Keratinocyte (primary cell): ENCODE results near the gene RAD54L2. TPM values are rescaled to one million over a fixed set of nuclear protein-coding genes. Genes with fewer than 3 reads are reported as not detected.
"Not testable (repeated sequence)": the region's sequence is repeated elsewhere in the genome, so short reads cannot be mapped to it uniquely, and the experiment has no call there.

Experiments
- DNase-seq: peaks from one replicate; pipeline ENCODE4 v3.0.0-alpha.2; 2011; ENCODE audit warnings: low read depth, missing footprints, low spot score
- FAIRE-seq: peaks from 2 replicates; lab custom pipeline; 2011; peaks lifted over from hg19 to GRCh38; lab: Jason Lieb, UNC
- H2AFZ ChIP-seq: 2 replicates; pipeline ENCODE4 v1.6.0; 2012; ENCODE audit warnings: low read length, control low read depth, inconsistent platforms; ENCODE audit not compliant: control insufficient read depth
- H3K27ac ChIP-seq: 2 replicates; pipeline ENCODE4 v1.5.1; 2011; ENCODE audit warnings: low read length; ENCODE audit not compliant: control insufficient read depth, insufficient read depth
- H3K27me3 ChIP-seq: 3 replicates; pipeline ENCODE4 v1.6.0; 2011; ENCODE audit warnings: low read length; ENCODE audit not compliant: control insufficient read depth, insufficient read depth; ENCODE audit errors: extremely low read depth
- H3K36me3 ChIP-seq, 2 experiments: 2 replicates in 1 of 2; 3 replicates in 1 of 2; pipeline ENCODE4 v1.5.1; 2011; ENCODE audit warnings: low read length in 2 of 2, mild to moderate bottlenecking in 1 of 2; ENCODE audit not compliant: control insufficient read depth in 2 of 2, insufficient read depth in 2 of 2; ENCODE audit errors: extremely low read depth in 1 of 2
- H3K4me1 ChIP-seq: 3 replicates; pipeline ENCODE4 v1.5.1; 2011; ENCODE audit warnings: low read length; ENCODE audit not compliant: control insufficient read depth, insufficient read depth; ENCODE audit errors: extremely low read depth
- H3K4me2 ChIP-seq: 3 replicates; pipeline ENCODE4 v1.6.0; 2011; ENCODE audit warnings: low read depth, low read length; ENCODE audit not compliant: control insufficient read depth, insufficient read depth; ENCODE audit errors: extremely low read depth
- H3K4me3 ChIP-seq, 3 experiments: fragments of 200-600 bp in 1 of 3; sonication (generic) in 1 of 3; 2 replicates in 2 of 3; 3 replicates in 1 of 3; pipeline ENCODE4 v1.5.1; 2011 to 2016; ENCODE audit warnings: low read length in 3 of 3, mild to moderate bottlenecking in 3 of 3, control low read depth in 2 of 3, inconsistent platforms in 1 of 3, low read depth in 1 of 3, mixed read lengths in 1 of 3, mixed run types in 1 of 3, moderate library complexity in 1 of 3; ENCODE audit not compliant: control insufficient read depth in 2 of 3, insufficient read depth in 2 of 3; ENCODE audit errors: extremely low read depth in 1 of 3
- H3K79me2 ChIP-seq: 2 replicates; pipeline ENCODE4 v1.6.0; 2012; ENCODE audit warnings: low read length; ENCODE audit not compliant: control insufficient read depth, insufficient read depth
- H3K9ac ChIP-seq: 3 replicates; pipeline ENCODE4 v1.6.0; 2011; ENCODE audit warnings: low read length; ENCODE audit not compliant: control insufficient read depth, insufficient read depth; ENCODE audit errors: extremely low read depth
- H3K9me1 ChIP-seq: 3 replicates; pipeline ENCODE4 v1.6.0; 2011; ENCODE audit warnings: low read length; ENCODE audit not compliant: control insufficient read depth, insufficient read depth; ENCODE audit errors: extremely low read depth
- H3K9me3 ChIP-seq: 2 replicates; pipeline ENCODE4 v1.5.1; 2012; ENCODE audit warnings: low read depth, low read length; ENCODE audit not compliant: control insufficient read depth
- H4K20me1 ChIP-seq: 3 replicates; pipeline ENCODE4 v1.6.0; 2011; ENCODE audit warnings: low read length; ENCODE audit not compliant: control insufficient read depth, insufficient read depth; ENCODE audit errors: extremely low read depth
- EZH2 ChIP-seq: IDR thresholded peaks from one replicate; pipeline ENCODE4 v1.6.1; 2012; ENCODE audit warnings: inconsistent platforms, mild to moderate bottlenecking, low read length, moderate library complexity
- dilution Hi-C: fragments of 300-500 bp; cut with MboI; formaldehyde crosslinking; loops from one replicate; pipeline ENCODE4 v1.7.0; 2020; ENCODE audit warnings: low sequenced_read_pairs; ENCODE audit not compliant: extremely low pct_ligation_motif_present
- polyA plus RNA-seq, 5 experiments: library from polyadenylated mRNA; depleted of rRNA in 3 of 5; stranded (reverse) in 3 of 5; stranded (forward) in 1 of 5; unstranded in 1 of 5; fragments of >200 nt; gene quantifications; 1 replicate in 1 of 5; 2 replicates in 3 of 5; 3 replicates in 1 of 5; pipeline versions ENCODE4 v1.2.1 to v1.2.3, GENCODE V29; 2011 to 2012; ENCODE audit warnings: missing spikeins in 2 of 5, low read depth in 1 of 5, low replicate concordance in 1 of 5
- TF ChIP-seq, protein P1 (sequence below), 3 experiments: IDR thresholded peaks in 1 of 3; conservative IDR thresholded peaks in 1 of 3; optimal IDR thresholded peaks in 1 of 3; 2 replicates in 2 of 3; 3 replicates in 1 of 3; pipeline versions ENCODE3 to v1.5.1; 2011; ENCODE audit warnings: low read length in 3 of 3, mild to moderate bottlenecking in 3 of 3, moderate library complexity in 2 of 3, control low read depth in 1 of 3, inconsistent platforms in 1 of 3; ENCODE audit not compliant: insufficient read depth in 2 of 3; ENCODE audit errors: extremely low read depth in 1 of 3

The RAD54L2 gene
- polyA plus RNA-seq, 1 donor (not counting 4 experiments of a cell fraction or from before 2014, with no cell fraction given) = 4.2 TPM

DNA sequence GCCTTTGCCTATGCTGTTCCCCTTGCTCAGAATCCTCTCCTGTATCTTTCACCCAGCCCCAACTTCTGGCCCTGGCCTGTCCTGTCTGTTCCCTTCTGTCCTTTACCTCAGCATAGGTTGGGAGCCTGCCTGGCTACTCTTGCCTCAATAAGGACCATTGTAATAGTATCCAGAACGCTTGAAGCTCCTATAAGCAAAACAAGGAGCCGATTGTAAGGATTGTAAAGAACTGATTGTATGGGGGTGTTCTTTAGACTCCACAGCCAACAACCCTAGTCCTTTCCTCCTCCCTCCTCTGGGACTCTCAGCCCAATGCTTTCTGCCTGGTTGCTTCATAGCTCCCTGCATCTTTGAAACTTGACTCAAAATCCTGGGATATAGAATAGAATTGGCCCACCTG lies 18.7 kb upstream of the RAD54L2 start:
- no peak overlapping the region for H3K4me2 ChIP-seq
- H3K4me1 ChIP-seq = no peaks in the 10 kb centered on the region
- H4K20me1 ChIP-seq = no peaks in the 10 kb centered on the region
- no peaks in the 10 kb centered on the region for H3K79me2 ChIP-seq
- H3K27me3 ChIP-seq = no peaks in the 10 kb centered on the region
- no peak overlapping the region for H2AFZ ChIP-seq
- H3K36me3 ChIP-seq = no peaks in the 10 kb centered on the region
- H3K9me1 ChIP-seq = no peaks in the 10 kb centered on the region
- DNase-seq (no peak), FAIRE-seq (no peak)
- TF ChIP-seq EZH2 = no peak
- TF ChIP-seq, protein P1, sequence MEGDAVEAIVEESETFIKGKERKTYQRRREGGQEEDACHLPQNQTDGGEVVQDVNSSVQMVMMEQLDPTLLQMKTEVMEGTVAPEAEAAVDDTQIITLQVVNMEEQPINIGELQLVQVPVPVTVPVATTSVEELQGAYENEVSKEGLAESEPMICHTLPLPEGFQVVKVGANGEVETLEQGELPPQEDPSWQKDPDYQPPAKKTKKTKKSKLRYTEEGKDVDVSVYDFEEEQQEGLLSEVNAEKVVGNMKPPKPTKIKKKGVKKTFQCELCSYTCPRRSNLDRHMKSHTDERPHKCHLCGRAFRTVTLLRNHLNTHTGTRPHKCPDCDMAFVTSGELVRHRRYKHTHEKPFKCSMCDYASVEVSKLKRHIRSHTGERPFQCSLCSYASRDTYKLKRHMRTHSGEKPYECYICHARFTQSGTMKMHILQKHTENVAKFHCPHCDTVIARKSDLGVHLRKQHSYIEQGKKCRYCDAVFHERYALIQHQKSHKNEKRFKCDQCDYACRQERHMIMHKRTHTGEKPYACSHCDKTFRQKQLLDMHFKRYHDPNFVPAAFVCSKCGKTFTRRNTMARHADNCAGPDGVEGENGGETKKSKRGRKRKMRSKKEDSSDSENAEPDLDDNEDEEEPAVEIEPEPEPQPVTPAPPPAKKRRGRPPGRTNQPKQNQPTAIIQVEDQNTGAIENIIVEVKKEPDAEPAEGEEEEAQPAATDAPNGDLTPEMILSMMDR (optimal IDR thresholded peaks at IDR 0.05 in 1 of 3, IDR thresholded peaks at IDR 0.05 in 1 of 3, conservative IDR thresholded peaks at IDR 0.05 in 1 of 3; ENCODE audit: extremely low read depth in 1 of 3, insufficient read depth in 2 of 3, low read length in 3 of 3) = no peak
- H3K9me3 ChIP-seq = no peaks in the 10 kb centered on the region
- H3K9ac ChIP-seq = no peak overlapping the region
- dilution Hi-C loops = no loop called here
- H3K4me3 ChIP-seq = no peak overlapping the region
- no peak overlapping the region for H3K27ac ChIP-seq

DNA sequence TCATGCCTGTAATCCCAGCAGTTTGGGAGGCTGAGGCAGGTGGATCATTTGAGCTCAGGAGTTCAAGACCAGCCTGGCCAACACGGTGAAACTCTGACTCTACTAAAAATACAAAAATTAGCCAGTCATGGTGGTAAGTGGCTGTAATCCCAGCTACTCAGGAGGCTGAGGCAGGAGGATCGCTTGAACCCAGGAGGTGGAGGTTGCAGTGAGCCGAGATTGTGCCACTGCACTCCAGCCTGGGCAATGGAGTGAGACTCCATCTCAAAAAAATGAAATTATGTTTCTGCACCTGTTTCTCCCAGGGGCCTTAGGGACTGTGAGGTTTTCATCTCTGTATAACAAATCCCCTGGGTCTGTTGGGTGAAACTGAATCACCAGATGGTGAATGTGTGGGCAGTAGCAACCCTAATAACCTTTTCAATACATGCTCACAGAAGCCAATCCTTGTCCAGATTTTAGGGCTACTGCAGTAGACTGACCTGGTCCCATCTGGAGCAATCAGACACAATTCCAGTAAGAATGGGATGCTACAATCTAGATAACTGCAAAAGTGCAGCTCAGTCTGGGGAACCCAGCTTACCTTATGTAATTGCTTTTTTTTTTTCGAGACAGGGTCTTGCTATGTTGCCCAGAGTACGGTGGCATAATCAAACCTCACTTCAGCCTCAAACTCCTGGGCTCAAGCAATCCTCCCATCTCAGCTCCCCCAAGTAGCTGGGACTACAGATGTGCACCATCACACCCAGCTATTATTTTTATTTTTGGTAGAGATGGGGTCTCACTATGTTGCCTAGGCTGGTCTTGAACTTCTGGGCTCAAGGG lies 17.4 kb upstream of the RAD54L2 start:
- H3K9me3 ChIP-seq, H3K4me2 ChIP-seq, DNase-seq, H3K79me2 ChIP-seq, FAIRE-seq, H3K9ac ChIP-seq, H4K20me1 ChIP-seq, H3K9me1 ChIP-seq, H3K27me3 ChIP-seq, dilution Hi-C loops, H3K4me3 ChIP-seq, H3K27ac ChIP-seq, H2AFZ ChIP-seq, H3K36me3 ChIP-seq, H3K4me1 ChIP-seq: not testable (repeated sequence)
